ENCODE data around the gene PPP2R2C.

Gene PPP2R2C

DNA sequence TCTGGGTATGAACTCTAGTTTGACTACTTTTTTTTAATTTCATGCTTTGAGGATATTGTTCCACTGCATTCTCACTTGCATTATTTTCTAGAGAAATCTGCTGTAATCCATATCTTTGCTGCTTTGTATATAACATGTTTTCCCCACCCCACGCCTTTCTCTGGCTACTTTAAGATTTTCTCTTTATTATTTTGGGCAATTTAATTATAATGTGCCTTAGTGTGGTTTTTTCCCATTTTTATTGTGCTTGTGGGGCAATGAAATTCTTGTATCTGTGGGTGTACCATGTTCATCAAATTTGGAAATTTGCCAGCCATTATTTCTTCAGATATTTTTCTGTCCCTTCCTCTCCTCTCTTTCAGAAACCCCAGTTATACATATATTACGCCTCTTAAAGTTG is 15.1 kb upstream of the PPP2R2C start:
- POLR2A ChIA-PET: no interaction called here
- no CpG with 5 or more reads among the region's 2 CpGs for WGBS (ENCODE audit: insufficient coverage)

DNA sequence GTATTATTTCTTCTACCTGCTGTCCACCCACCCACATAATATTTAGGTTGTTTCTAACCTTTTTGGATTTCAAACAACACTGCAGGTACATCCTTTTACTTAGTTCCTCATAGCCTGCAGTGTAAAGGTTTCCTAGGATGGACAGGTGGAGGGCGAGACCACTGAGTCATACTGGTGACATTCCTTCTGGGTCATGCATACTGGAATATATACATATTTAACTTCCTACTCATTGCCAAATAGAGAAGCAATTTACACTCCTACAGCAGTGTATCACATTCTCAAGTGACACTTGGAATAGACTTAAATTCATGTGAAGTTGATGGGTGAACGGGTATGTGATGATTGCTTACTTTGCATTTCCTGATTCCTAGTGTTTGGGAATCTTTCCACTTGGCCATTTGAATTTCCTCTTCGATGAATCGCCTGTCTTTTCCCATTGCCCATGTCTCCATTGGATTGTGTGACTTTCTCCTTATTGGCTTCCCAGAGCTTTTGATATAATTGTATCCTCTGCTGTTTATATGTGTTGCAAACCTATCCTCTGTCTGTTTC is 8.2 kb upstream of the PPP2R2C start:
- no peak overlapping the region for H3K4me3 ChIP-seq (ENCODE audit: control insufficient read depth in 1 of 7, extremely low read depth in 1 of 7, insufficient read depth in 4 of 7, low read depth in 2 of 7, low read length in 6 of 7)
- peaks cover 0 to 6% (median 3%) of the 10 kb centered on the region in 5 experiments for H3K9me3 ChIP-seq (ENCODE audit: control extremely low read depth in 1 of 5, control insufficient read depth in 4 of 5, insufficient read depth in 2 of 5, low read depth in 1 of 5, low read length in 4 of 5)
- ChIA-PET CTCF (no interaction called here), POLR2A (no interaction called here)
- 0% methylated on average over 1 of the region's 4 CpGs for whole genome bisulfite sequencing (ENCODE audit: insufficient coverage)
- H3K4me1 ChIP-seq (ENCODE audit: control extremely low read depth in 1 of 4, control insufficient read depth in 4 of 4, insufficient read depth in 4 of 4, low read length in 3 of 4): no peaks in the 10 kb centered on the region
- no peaks in the 10 kb centered on the region for H3K36me3 ChIP-seq (ENCODE audit: control insufficient read depth in 4 of 4, insufficient read depth in 4 of 4, low read length in 3 of 4)
- H3K27ac ChIP-seq (ENCODE audit: insufficient read depth in 1 of 2, low read depth in 1 of 2, low read length in 2 of 2, poor library complexity in 1 of 2, severe bottlenecking in 2 of 2): no peak overlapping the region
- no peak for DNase-seq
- peaks cover 0 to 56% (median 19%) of the 10 kb centered on the region in 5 experiments for H3K27me3 ChIP-seq (replicated peaks in 2 of 5; ENCODE audit: control insufficient read depth in 4 of 5, insufficient read depth in 5 of 5, low read length in 4 of 5)

More for the DNA sequence above, 15.1 kb upstream of the PPP2R2C start:
- H3K4me3 ChIP-seq (ENCODE audit: control insufficient read depth in 1 of 7, extremely low read depth in 1 of 7, insufficient read depth in 4 of 7, low read depth in 2 of 7, low read length in 6 of 7): no peak overlapping the region
- no peaks in the 10 kb centered on the region for H3K36me3 ChIP-seq (ENCODE audit: control insufficient read depth in 4 of 4, insufficient read depth in 4 of 4, low read length in 3 of 4)
- peaks cover 3 to 52% (median 11%) of the 10 kb centered on the region in 5 experiments for H3K9me3 ChIP-seq (ENCODE audit: control extremely low read depth in 1 of 5, control insufficient read depth in 4 of 5, insufficient read depth in 2 of 5, low read depth in 1 of 5, low read length in 4 of 5)
- CTCF ChIA-PET: no interaction called here
- no peaks in the 10 kb centered on the region for H3K4me1 ChIP-seq (ENCODE audit: control extremely low read depth in 1 of 4, control insufficient read depth in 4 of 4, insufficient read depth in 4 of 4, low read length in 3 of 4)
- DNase-seq: no peak
- H3K27ac ChIP-seq (ENCODE audit: insufficient read depth in 1 of 2, low read depth in 1 of 2, low read length in 2 of 2, poor library complexity in 1 of 2, severe bottlenecking in 2 of 2): no peak overlapping the region
- H3K27me3 ChIP-seq (replicated peaks in 2 of 5; ENCODE audit: control insufficient read depth in 4 of 5, insufficient read depth in 5 of 5, low read length in 4 of 5): peaks cover 0 to 17% (median 5%) of the 10 kb centered on the region in 5 experiments

DNA sequence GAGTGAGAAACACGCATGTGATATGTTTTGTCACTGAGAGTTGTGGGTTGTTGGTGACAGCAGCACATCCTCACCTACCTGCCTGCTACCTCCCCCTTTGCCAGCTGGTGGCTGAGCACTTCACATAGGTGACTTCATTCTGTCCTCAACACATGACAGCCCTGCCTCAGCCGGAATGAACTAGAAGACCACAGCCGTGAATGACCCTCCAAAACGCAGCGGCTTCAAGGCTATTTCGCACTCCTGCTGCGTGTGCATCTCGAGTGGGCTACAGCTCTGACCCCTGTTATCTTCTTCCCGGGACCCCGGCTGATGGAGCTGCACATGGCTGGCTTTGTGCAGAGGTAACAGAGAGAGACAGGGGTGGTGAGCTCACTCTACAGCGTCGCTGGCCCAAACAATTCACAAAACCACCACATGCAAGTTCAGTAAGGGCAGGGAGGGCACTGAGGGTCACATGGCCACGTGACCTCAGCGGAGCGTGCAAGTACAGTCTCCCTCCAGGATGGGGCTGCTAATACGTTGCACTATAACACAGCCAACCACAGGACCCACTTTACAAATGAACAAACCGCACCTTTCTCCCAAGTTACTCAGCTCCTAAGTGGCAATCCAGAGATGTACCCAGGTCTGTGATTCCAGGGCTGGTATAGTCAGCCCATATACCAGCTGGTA is 6.3 kb upstream of the PPP2R2C start:
- Histone ChIP-seq H3K4me1 (ENCODE audit: control extremely low read depth in 1 of 4, control insufficient read depth in 4 of 4, insufficient read depth in 4 of 4, low read length in 3 of 4) (no peaks in the 10 kb centered on the region), H3K27ac (ENCODE audit: insufficient read depth in 1 of 2, low read depth in 1 of 2, low read length in 2 of 2, poor library complexity in 1 of 2, severe bottlenecking in 2 of 2) (no peak overlapping the region), H3K27me3 (replicated peaks in 2 of 5; ENCODE audit: control insufficient read depth in 4 of 5, insufficient read depth in 5 of 5, low read length in 4 of 5) (peaks cover 0 to 73% (median 26%) of the 10 kb centered on the region in 5 experiments), H3K4me3 (ENCODE audit: control insufficient read depth in 1 of 7, extremely low read depth in 1 of 7, insufficient read depth in 4 of 7, low read depth in 2 of 7, low read length in 6 of 7) (no peak overlapping the region), H3K36me3 (ENCODE audit: control insufficient read depth in 4 of 4, insufficient read depth in 4 of 4, low read length in 3 of 4) (no peaks in the 10 kb centered on the region), H3K9me3 (ENCODE audit: control extremely low read depth in 1 of 5, control insufficient read depth in 4 of 5, insufficient read depth in 2 of 5, low read depth in 1 of 5, low read length in 4 of 5) (peaks cover 0 to 2% (median 0%) of the 10 kb centered on the region in 5 experiments)
- ChIA-PET POLR2A (no interaction called here), CTCF (no interaction called here)
- no peak for DNase-seq
- 79% methylated on average over 9 of the region's 17 CpGs for whole genome bisulfite sequencing (ENCODE audit: insufficient coverage)

DNA sequence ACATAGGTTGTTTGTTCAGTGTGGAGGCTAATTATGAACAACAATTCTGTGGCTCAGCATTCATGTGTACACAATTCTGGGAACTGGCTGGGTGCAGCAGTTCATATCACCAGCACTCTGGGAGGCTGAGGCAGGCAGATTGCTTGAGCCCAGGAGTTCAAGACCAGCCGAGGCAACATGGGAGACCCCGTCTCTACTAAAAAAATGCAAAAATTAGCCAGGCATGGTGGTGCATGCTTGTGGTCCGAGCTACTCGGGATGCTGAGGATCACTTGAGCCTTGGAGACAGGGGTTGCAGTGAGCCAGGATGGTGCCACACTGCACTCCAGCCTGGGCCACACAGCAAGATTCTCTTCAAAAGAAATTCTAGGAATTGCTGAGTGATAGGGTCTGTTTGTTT is 4.5 kb upstream of the PPP2R2C start:
- peaks cover 0 to 2% (median 0%) of the 10 kb centered on the region in 5 experiments for H3K9me3 ChIP-seq (ENCODE audit: control extremely low read depth in 1 of 5, control insufficient read depth in 4 of 5, insufficient read depth in 2 of 5, low read depth in 1 of 5, low read length in 4 of 5)
- ChIA-PET CTCF (no interaction called here), POLR2A (no interaction called here)
- H3K4me1 ChIP-seq (ENCODE audit: control extremely low read depth in 1 of 4, control insufficient read depth in 4 of 4, insufficient read depth in 4 of 4, low read length in 3 of 4): peaks cover 0 to 4% (median 1%) of the 10 kb centered on the region in 4 experiments
- no peak overlapping the region for H3K27ac ChIP-seq (ENCODE audit: insufficient read depth in 1 of 2, low read depth in 1 of 2, low read length in 2 of 2, poor library complexity in 1 of 2, severe bottlenecking in 2 of 2)
- 100% methylated on average over 4 of the region's 4 CpGs for WGBS (ENCODE audit: insufficient coverage)
- peaks cover 0 to 82% (median 20%) of the 10 kb centered on the region in 5 experiments for H3K27me3 ChIP-seq (replicated peaks in 2 of 5; ENCODE audit: control insufficient read depth in 4 of 5, insufficient read depth in 5 of 5, low read length in 4 of 5)
- no peaks in the 10 kb centered on the region for H3K36me3 ChIP-seq (ENCODE audit: control insufficient read depth in 4 of 4, insufficient read depth in 4 of 4, low read length in 3 of 4)
- DNase-seq: no peak
- H3K4me3 ChIP-seq (ENCODE audit: control insufficient read depth in 1 of 7, extremely low read depth in 1 of 7, insufficient read depth in 4 of 7, low read depth in 2 of 7, low read length in 6 of 7): no peak overlapping the region

DNA sequence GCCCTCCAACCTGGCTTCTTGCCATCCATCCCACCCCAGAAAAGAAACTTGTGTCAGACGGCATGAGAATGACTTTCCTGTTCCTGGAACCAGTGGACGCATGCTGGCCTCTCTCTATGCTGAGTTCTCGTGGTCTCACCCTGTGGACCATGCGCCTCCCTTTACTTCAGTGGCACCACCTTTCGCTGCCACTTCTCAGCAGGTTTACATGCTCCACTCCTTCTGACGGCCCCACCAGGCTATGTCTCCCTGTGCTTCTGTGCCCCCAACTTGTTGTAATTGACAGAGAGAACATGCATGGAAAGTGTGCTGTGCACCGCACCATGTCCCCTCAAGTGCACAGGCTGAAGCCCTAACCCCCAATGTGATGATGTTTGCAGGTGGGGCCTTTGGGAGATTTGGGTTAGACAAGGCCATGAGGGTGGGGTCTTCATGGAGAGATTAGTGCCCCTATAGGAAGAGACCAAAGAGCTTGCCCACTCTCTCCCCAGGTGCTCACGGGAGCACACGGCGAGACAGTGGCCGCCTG is 3.1 kb upstream of the PPP2R2C start:
- 92% methylated on average over 10 of the region's 11 CpGs for WGBS (ENCODE audit: insufficient coverage)
- Histone ChIP-seq H3K36me3 (ENCODE audit: control insufficient read depth in 4 of 4, insufficient read depth in 4 of 4, low read length in 3 of 4) (no peaks in the 10 kb centered on the region), H3K9me3 (ENCODE audit: control extremely low read depth in 1 of 5, control insufficient read depth in 4 of 5, insufficient read depth in 2 of 5, low read depth in 1 of 5, low read length in 4 of 5) (peaks cover 0 to 2% (median 0%) of the 10 kb centered on the region in 5 experiments), H3K27me3 (replicated peaks in 2 of 5; ENCODE audit: control insufficient read depth in 4 of 5, insufficient read depth in 5 of 5, low read length in 4 of 5) (peaks cover 0 to 86% (median 18%) of the 10 kb centered on the region in 5 experiments), H3K4me3 (ENCODE audit: control insufficient read depth in 1 of 7, extremely low read depth in 1 of 7, insufficient read depth in 4 of 7, low read depth in 2 of 7, low read length in 6 of 7) (no peak overlapping the region), H3K4me1 (ENCODE audit: control extremely low read depth in 1 of 4, control insufficient read depth in 4 of 4, insufficient read depth in 4 of 4, low read length in 3 of 4) (peaks cover 0 to 10% (median 8%) of the 10 kb centered on the region in 4 experiments), H3K27ac (ENCODE audit: insufficient read depth in 1 of 2, low read depth in 1 of 2, low read length in 2 of 2, poor library complexity in 1 of 2, severe bottlenecking in 2 of 2) (no peak overlapping the region)
- POLR2A ChIA-PET: no interaction called here
- DNase-seq: no peak
- CTCF ChIA-PET: no interaction called here

DNA sequence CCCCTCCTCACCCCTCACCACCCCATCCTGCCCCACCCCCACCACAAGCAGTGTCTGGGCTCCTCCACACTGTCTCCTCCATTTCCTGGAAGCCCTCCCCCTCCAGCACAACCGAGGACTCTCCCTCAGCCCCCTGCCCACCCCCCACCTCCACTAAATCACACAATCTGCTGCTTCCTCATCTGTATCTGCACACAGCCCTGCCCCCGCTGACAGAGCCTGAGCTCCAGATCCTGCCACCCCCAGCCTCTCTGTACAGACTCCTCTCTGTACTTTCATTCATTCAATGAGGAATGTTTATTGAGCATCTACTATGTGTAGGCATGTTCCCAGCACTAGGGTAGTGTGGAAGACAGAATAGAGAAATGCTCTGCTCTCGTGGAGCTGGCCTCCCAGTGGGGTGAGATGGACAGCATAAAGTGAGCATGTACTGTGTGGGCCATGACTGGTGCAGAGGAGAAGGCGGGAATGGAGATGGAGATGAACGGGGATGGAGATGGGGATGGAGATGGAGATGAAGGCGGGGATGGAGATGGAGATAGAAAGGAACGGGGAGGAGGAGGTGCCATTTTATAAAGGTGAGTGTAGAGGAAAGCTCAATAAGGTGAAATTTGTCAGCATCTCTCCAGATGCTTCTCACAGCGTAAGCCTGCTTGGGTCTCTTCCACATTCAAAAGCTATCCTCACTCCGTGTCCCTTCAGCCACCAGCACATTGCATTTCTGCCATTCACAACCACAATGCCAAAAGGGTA is 2.5 kb upstream of the PPP2R2C start:
- ChIA-PET POLR2A (interaction anchor here (0.6 kb wide), 1 partner anchor 14 kb away, joined by 5 read pairs; no protein-coding TSS in a partner anchor), CTCF (no interaction called here)
- Histone ChIP-seq H3K4me1 (ENCODE audit: control extremely low read depth in 1 of 4, control insufficient read depth in 4 of 4, insufficient read depth in 4 of 4, low read length in 3 of 4) (peaks cover 0 to 14% (median 11%) of the 10 kb centered on the region in 4 experiments), H3K9me3 (ENCODE audit: control extremely low read depth in 1 of 5, control insufficient read depth in 4 of 5, insufficient read depth in 2 of 5, low read depth in 1 of 5, low read length in 4 of 5) (peaks cover 0 to 2% (median 0%) of the 10 kb centered on the region in 5 experiments), H3K36me3 (ENCODE audit: control insufficient read depth in 4 of 4, insufficient read depth in 4 of 4, low read length in 3 of 4) (no peaks in the 10 kb centered on the region), H3K4me3 (ENCODE audit: control insufficient read depth in 1 of 7, extremely low read depth in 1 of 7, insufficient read depth in 4 of 7, low read depth in 2 of 7, low read length in 6 of 7) (no peak overlapping the region), H3K27ac (ENCODE audit: insufficient read depth in 1 of 2, low read depth in 1 of 2, low read length in 2 of 2, poor library complexity in 1 of 2, severe bottlenecking in 2 of 2) (no peak overlapping the region), H3K27me3 (replicated peaks in 2 of 5; ENCODE audit: control insufficient read depth in 4 of 5, insufficient read depth in 5 of 5, low read length in 4 of 5) (peaks cover 0 to 86% (median 22%) of the 10 kb centered on the region in 5 experiments)
- no peak for DNase-seq
- 81% methylated on average over 7 of the region's 9 CpGs for WGBS (ENCODE audit: insufficient coverage)
